ENCODE measurements around the gene MLPH.

MLPH gene, protein sequence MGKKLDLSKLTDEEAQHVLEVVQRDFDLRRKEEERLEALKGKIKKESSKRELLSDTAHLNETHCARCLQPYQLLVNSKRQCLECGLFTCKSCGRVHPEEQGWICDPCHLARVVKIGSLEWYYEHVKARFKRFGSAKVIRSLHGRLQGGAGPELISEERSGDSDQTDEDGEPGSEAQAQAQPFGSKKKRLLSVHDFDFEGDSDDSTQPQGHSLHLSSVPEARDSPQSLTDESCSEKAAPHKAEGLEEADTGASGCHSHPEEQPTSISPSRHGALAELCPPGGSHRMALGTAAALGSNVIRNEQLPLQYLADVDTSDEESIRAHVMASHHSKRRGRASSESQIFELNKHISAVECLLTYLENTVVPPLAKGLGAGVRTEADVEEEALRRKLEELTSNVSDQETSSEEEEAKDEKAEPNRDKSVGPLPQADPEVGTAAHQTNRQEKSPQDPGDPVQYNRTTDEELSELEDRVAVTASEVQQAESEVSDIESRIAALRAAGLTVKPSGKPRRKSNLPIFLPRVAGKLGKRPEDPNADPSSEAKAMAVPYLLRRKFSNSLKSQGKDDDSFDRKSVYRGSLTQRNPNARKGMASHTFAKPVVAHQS

DNA sequence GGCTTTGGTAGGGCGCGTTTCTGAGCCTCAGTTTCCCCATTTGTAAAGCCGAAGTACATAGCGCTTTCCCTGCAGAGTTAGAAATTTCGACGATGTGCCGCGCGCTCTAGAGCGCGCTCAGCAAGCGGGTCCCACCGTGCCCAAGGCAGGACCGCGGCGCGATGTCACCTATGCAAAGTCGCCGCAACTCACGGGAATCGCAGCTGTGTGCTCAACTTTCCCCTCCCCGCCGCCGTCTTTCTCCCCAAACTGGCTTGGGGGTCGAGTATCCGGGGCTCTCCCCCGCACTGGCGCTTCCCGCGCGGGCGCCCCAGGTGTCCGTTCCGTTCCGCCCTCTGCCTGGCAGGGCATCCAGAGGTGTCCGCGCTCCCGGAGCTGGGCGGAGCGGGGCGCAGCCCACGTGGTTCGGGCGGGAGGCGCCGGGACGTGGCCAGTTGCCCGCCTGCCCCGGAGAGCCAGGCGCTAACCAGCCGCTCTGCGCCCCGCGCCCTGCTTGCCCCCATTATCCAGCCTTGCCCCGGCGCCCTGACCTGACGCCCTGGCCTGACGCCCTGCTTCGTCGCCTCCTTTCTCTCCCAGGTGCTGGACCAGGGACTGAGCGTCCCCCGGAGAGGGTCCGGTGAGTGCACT, at the start of gene MLPH:
TSS of gene MLPH (plus strand) at position 433 of the 630 bp plus-strand sequence. CDS start 6,176 bp downstream, outside the sequence.
- no peak for DNase-seq (ENCODE audit: low read depth)

DNA sequence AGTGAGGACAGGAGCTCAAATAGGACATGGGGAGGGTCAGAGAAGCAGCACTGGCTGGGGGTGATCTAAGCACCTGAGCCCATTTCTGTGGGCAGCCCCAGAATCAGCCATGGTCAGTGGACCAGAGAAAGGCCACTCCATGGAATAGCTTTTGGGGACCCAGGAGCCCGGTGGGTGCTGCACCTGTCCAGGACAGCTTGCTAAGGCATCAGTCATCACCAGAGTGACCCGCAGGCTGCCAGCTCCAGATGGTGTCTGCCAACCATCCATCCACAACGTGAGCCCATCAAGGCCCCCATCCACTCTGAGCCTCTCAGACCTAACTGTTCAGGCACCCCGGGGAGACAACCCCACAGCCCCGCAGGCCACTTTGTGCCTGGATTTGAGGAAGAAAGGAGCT, 49.5 kb upstream of the MLPH start:
- DNase-seq (ENCODE audit: low read depth), result no peak

DNA sequence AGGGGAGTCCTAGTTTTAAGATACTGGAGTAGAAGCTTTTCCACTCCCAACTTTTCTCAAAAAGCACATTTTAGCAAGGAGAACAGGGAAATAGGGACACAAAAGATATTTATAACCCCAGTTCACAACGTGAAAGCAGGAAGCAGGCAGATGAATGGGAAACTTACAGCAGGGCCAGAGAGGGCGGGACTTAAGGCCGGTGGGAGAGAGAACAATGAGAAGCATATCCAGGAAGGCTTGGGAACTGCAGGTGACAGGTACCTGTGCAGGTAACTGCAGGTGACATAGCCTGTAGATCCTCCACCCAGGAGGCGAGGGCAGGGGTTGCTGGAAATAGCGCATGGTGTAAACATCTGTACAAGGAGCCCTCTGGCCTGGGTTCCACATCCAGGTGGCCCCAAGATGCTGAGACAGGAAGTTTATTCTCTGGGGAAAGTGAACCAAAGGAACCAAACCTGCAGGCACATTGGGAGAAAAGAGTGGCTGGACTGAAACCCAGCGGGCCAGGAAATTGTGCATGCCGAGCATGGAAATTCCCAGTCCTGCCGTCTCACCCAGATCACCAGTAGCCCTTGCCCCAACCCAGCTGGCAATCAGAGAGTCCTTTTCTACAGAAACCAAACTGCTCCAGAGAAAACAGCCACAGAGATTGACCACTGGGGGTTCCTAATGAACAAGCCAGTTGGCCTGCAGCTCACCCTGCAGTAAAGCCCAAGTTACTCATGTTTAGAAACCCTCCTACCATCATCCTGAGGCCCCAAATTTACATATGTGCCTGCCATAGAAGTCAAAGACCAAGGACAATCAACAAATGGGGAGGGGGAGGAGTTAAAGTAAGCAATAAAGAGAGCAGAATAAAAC, 48.7 kb upstream of the MLPH start:
- DNase-seq (ENCODE audit: low read depth), result no peak

DNA sequence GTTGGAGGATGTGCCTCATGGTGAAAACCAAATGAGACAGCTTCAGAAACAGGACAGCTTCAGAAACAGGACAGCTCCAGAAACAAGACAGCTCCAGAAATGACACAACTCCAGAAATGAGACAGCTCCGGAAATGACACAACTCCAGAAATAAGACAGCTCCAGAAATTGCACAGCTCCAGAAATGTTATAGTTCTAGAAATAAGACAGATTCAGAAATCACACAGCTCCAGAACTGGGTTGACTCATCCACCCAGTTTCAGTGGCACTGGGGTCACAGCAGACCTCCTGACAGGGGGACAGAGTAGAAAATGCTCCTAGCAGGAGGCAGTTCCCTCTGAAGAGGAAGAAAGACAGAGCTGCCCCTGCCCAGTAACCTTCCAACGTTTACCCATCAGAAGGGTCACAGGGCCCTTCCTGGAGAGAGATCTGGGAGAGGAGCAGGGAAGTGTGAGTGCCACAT, 46.2 kb upstream of the MLPH start:
- DNase-seq (ENCODE audit: low read depth), result peak; percentile 40

DNA sequence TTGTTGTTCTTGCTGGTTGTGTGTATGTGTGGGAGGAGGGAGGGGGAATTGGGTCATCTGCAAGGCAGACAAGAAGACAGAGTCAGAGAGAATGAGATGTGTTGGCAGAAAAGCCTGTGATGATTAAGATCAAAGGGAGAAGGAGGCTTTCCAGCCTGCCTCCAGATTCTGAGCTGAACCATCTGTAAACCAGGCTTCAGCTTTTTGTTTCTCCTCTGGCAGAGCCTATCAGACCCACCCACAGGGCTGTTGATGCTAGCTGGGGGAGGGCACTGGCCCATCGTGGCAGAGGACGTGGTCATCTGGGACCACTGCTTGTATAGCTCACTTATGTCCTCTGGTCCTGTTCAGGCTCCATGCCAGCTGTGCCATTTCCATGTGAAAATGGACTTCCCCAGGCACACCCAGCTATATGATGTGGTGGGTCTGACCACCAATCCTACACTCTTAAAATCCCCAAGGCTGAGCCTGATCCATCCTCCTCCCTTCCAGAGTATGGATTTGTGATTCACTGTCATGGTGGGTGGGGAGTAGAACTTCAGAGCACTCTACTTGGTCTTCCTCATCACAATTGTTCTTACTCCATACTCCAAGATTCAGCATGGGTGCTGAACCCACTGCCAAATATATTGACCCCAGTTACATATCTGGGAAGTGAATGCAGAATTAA, 45.3 kb upstream of the MLPH start:
- DNase-seq (ENCODE audit: low read depth), result no peak

DNA sequence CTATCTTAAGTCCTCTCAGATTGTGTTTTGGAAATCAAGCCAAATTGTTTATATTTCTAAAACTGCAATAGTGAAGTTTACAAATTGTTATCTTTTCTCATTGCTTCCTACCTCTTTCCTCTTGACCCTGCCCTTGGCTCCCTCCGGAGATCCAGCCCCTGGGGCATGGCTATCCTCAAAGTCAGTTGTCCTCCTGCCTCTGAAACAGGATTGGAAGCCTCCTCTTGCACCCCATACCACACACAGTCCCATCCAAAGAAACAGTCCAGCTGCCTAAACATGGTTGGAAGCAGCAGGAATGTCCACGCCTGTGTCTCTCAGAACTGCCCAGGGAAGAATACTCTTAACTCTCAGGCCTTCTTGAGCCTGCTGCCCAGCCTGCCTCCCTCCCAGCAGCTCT, 43.0 kb upstream of the MLPH start:
- DNase-seq (ENCODE audit: low read depth), result no peak

DNA sequence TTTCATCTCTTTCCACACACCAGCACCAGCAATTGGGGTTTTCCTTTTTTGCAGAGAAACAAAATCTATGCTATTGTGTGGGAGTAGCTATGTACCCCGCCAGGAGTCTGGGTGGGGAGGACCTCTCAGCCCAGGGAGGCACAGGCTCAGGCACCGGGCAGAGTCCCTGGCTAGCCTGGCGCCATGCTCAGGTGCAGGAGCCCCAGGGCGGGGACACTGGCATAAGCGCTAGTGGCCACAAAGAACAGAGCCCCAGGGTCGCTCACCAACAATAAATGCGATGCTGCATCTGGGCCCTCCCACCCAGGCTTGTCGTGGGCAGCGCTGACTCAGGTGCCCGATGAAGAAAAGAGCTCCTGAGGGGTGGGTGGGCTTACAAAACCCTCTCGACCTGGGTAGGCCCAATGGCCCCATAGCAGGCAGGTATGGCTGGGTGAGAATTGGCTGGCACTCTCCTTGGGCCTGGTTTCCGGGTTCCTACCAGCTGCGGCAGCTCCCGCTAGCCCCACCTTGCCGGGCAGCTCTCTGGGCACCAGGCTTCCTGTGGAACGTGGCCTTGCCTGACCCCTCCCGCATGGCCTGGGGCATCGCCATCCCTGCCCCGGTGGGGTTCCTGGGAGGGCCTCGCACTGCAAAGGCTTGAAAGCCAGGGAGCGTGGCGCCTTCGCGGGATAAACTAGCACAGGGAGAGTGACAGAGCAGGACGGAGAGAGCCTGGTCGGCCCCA, 41.3 kb upstream of the MLPH start:
- DNase-seq (ENCODE audit: low read depth), result no peak

DNA sequence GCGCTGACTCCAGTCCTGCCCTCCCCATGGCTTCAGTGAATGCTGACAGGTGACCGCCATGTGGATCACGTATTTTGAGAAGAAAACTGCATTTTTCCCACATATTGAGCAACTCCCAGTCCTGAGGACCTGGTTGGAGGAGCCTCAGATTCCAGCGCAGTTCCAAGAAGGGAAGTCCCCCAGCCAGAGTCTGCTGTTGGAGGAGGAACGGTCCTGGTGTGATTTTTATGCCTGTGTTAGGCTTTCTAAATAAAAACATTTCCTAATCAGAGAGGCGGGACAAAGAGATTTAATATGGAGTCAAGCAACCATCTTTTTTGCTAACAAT, 40.7 kb upstream of the MLPH start:
- DNase-seq (ENCODE audit: low read depth), result no peak

DNA sequence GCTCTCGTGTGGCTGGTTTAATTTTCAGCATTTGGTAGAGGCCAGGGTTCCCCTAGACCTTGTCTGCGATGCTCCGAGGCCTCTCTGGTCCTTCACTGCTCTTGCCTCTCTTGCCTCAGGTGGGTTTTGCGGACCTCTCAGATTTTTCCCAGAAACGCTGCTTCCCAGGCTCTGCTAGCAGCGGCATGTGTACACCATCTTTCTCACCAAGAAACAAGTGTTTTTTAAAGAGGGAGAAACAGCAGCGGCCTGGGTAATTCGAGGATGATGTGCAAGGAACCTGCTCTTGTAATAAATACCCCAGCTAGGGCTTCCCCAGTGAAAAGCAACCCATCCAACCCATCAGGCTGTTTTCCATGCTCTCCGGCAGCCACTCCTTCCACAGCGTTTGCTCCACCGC, 39.6 kb upstream of the MLPH start:
- no peak for DNase-seq (ENCODE audit: low read depth)

DNA sequence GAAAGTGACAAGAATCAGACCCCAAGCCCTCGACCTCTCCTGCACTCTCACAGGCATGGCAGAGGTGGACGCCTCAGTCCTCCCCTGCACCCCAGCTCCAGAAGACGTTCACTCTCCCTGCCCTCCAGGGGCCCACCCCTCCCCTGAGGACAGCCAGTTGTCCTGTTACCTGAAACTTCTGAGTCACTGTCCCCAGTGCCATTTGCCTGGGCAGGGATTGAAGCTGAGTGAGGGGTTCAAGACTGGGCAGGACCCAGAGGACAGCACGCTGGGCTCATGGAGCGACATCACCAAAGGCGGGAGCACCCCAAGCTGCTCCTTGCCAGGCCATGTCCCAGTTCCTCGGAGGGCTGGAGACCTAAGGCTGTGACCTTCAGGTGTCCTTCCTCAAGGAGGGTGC, 38.9 kb upstream of the MLPH start:
- DNase-seq (ENCODE audit: low read depth), result no peak

DNA sequence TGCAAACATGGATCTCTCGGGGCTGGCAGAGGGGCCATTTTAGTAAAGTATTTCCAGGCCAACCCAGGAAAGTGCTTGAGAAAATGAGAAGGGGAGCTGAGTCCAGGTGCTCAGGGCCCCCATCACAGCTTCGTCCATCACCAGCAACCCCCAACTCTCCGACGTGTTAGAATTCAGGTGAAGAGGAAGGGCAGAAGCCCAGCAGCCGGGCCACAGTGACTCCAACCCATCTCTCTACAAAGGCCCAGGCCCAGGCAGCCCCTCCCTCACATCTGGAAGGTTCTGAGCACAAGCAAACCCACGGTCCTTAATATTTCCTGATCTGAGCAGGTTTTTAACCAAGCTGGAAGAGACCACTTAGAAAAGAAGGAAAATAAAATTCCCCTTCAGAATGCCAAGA, 38.4 kb upstream of the MLPH start:
- no peak for DNase-seq (ENCODE audit: low read depth)

DNA sequence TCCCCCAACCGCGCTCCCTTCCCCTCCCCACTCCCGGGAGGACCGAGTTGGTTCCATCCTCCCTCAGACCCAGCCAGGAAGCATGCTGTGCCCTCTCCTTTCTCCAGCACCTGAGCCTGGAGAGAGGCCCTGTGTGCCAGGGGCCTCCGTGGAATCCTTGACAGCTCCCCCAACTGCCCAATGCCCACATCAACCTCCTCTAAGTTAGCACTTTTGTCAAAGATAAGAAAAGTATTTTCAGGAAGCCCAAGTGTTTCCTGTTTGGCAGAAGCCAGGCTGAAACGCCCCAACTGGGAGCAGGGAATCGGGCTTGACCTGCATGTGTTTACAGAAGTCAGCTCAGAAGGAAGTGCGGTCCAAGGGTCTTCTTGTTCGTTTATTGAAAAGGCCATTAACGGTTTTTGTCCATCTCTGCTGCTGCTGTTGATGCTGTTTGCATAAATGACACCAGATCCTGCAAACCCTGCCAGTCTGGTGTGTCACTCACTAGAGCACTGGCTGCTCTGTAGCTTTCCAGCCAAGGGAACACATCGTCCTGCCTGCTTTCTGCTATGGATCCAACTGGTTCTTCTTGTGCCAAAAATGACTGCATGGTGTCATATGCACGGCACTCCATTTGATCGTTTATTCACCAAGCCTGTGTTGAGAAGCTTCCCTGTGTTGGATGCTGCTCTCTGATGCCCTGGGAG, 37.7 kb upstream of the MLPH start:
- no peak for DNase-seq (ENCODE audit: low read depth)

DNA sequence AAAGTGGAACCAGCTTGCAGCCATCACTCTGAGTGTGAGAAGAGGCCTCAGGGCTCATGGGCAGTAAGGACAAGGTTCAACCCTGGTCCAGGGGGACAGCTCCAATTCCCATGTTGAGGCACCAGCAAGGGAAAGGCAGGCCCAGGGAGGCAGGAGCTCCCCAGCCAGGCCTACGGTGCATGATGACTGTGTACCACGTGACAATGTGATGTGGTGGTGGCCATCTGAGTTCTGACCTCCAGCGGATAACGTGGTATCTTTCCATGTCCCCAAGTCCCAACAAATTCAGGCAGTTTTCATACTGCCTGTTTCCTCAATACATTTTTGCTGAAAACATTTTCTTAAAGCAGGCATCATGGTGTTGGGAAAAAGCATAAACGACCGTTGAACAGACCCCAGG, 36.9 kb upstream of the MLPH start:
- DNase-seq (ENCODE audit: low read depth), result no peak

DNA sequence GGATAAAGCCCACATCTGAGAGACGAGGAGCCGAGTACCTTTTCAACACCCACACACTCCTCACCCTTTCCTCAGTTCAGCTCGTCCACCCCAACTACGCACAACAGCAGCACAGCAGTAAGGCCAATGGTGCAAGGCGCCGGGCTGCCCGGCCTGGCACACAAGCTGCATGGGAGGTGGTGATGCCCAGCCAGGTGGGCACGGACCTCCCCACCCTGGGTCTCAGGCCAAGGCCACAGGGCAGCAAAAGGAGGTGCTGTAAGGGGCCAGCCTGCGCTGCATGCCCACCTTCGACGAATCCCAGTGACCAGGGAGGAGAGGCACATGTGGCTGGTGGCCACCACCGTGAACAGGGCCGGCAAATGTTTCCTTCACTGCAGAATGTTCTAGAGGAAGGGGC, 36.5 kb upstream of the MLPH start:
- no peak for DNase-seq (ENCODE audit: low read depth)

DNA sequence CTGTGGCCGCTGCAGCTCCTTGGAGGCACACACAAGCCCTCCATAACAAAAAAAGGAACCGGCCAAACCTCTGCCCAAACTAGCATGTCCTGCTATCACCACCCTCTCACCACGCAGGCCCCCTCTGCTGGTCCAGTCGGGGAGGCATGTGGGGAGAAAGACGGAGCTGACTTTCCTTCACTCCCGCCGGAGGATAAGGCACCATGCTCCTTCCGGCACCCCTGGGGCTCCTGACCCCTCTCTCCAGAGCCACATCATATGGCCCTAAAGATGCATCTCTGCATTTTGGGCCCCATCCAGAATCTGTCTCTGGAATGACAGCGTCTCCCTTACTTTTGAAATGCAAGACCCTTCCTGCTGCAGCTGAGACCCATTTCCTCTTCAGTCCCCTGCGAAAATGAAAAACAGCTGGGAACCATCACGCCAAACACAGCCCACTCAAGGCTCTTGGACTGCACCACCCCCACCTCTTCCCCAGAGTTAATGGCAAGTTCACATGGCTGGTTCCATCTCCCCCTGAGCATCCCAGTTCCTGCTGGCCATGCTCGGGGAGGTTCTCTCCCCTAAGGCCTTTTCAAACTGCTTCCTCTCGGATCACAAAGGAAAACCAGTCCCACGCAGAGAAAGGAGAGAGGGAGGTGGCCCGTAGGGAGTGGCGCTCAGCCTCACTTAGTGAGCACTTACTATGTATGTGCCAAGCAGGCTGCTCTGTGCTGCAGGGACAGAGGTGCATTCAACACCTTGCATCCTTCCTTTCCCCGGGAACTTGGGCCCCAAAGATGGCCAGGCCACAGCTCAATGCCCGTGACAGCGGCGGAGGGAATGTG, 35.2 kb upstream of the MLPH start:
- DNase-seq (ENCODE audit: low read depth), result no peak

DNA sequence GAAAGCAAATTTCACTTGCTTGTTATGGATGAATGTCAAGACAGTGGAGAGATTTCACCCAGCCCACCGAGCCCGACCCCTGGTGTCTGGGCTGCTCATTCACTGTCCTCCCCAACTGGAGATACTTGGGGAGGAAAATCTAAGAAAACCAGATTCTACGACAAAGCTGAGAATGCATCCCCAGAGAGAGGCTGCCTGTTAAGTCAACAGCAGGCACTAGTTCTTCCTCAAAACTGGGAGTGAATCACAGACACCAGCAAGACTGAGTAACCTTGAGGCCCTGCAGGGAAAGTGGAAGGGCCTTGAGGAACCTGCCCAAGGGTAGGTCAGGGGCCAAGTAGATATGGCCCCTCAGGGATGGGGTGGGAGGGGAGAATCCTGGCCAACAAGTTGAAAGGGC, 34.2 kb upstream of the MLPH start:
- no peak for DNase-seq (ENCODE audit: low read depth)

DNA sequence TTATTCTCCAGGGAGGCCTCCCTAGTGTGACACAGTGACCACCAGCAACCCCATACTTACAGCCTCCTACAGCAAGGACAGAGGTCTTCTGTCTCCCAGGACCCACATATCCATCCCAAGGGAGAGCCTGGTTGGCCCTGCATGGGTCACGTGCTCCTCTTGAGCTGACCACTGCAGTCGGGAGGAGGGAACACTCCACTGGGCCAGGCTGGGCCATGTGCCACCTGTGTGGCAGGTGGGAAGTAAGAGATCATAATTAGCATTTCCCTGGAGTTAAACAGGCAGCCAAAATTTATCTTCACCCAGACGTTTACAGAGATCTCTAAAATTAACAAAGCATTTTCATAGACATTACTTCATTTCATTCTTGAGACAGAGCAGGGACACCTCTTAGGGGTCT, 33.4 kb upstream of the MLPH start:
- no peak for DNase-seq (ENCODE audit: low read depth)

DNA sequence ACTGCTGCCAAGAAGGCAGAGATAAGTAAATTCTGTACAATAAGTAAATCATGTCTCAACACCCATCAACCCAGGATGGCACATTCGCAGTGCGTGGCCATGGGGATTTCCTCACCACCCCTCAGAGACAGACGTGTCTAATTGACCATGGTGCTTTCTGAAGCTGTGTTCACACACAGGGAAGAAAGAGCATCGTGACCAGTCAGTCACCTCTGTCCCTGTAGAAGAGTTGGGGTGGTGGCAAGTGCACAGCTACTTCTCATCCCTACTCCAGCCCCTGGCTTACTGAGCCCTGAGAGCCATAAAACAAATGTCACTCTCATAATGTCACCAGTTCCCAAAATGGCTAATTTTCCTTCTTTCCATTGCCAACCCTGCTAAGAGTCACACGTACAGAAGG, 31.3 kb upstream of the MLPH start:
- no peak for DNase-seq (ENCODE audit: low read depth)

DNA sequence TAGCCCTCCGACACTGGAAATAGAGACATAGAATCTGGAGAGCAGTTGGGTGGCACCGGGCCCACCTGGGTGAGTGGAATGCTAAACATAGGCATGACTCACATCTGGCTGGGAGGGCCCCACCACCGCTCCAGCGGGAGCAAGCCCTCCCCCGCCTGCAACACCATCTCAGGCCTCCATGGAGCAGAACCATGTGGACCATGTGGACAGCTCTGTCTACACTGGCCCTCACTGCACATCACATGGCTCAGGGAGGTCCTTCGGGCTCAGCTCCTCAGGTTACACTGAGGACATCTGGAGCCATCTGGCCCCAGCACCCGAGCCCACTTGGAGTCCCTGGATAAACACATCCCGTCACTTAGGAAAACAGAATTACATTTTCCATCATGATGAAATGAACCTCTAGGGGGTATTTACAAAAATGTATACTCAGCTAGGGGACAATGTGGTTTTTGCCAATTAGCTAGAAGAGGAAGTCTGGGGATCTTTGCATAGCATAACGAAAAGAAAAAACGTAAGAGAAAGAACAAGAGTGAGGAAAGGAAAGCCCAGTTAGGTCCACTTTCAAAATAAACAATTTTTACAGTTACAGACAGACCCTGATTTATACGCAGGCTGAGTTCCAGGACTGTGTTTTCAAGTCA, 30.7 kb upstream of the MLPH start:
- no peak for DNase-seq (ENCODE audit: low read depth)
